Stomach (tissue), 4 donors: Measurements from ENCODE around the gene ACSBG1.

ENCODE experiments used
- EP300 ChIP-seq: sonication (generic); formaldehyde crosslinking; IDR thresholded peaks from one replicate; pipeline ENCODE4 v1.6.1; 2017; ENCODE audit warnings: antibody characterized with exemption
- POLR2A ChIP-seq, 4 donors: fragments of 450-650 bp; IDR thresholded peaks; one replicate each; pipeline ENCODE4 v1.6.1; 2016; ENCODE audit warnings: antibody characterized with exemption in 4 of 4, control low read depth in 2 of 4, mild to moderate bottlenecking in 1 of 4, moderate library complexity in 1 of 4
- POLR2AphosphoS5 ChIP-seq, 3 donors: sonication (generic); formaldehyde crosslinking; IDR thresholded peaks; one replicate each; pipeline ENCODE4 v1.6.1; 2016; ENCODE audit warnings: antibody characterized with exemption in 3 of 3
- TF ChIP-seq, protein P1 (sequence below), 7 experiments: fragments of 450-650 bp in 4 of 7; fragments of 200-600 bp in 3 of 7; sonication (generic) in 3 of 7; IDR thresholded peaks; one replicate each; pipeline ENCODE4 v1.5.1; 2016 to 2019; ENCODE audit warnings: antibody characterized with exemption in 7 of 7, control low read depth in 2 of 7, mild to moderate bottlenecking in 1 of 7

DNA sequence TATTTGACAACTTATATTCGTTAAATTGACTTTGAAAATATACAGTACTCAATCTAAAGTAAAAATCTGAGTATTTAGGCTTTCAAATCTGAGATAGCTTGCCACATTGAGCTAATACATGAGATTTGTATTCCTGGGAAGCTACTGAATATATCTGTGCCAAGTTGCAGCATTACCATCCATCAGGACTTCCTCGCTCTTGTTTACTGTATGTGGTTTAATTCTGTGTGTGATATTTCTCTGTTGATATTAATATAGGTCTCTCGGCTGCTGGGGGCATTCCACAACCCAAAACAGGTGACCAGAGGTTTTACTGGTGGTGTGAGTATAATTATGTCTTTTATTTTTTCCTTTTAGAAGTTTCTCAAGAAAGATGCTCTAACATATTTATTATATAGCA, 79.4 kb downstream of the ACSBG1 start:
- TF ChIP-seq, protein P1, sequence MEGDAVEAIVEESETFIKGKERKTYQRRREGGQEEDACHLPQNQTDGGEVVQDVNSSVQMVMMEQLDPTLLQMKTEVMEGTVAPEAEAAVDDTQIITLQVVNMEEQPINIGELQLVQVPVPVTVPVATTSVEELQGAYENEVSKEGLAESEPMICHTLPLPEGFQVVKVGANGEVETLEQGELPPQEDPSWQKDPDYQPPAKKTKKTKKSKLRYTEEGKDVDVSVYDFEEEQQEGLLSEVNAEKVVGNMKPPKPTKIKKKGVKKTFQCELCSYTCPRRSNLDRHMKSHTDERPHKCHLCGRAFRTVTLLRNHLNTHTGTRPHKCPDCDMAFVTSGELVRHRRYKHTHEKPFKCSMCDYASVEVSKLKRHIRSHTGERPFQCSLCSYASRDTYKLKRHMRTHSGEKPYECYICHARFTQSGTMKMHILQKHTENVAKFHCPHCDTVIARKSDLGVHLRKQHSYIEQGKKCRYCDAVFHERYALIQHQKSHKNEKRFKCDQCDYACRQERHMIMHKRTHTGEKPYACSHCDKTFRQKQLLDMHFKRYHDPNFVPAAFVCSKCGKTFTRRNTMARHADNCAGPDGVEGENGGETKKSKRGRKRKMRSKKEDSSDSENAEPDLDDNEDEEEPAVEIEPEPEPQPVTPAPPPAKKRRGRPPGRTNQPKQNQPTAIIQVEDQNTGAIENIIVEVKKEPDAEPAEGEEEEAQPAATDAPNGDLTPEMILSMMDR (IDR thresholded peaks at IDR 0.05): no peak
- no peak for TF ChIP-seq POLR2AphosphoS5 (IDR thresholded peaks at IDR 0.05)
- no peak for TF ChIP-seq POLR2A (IDR thresholded peaks at IDR 0.05)
- no peak for TF ChIP-seq EP300
